ENCODE results near the gene HDDC2.

HDDC2 gene

DNA sequence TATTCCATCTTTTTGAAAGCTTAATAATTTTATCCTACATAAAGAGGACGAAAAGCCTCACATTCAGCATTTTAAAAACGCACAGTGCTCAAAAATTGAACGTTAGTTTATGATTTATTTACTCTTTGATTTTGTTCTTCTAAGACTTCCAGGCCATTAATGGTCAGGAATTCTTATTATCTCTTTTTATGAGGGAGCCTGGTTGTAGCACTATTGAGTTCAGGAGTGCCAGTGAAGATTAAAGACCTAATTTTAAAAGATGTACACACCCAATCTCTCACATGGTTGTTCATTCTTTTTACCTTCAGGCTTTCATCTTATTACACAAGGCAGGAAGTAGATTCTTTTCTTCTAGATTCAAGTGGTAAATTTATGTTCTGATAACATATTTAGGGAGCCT is 68.6 kb downstream of the HDDC2 start:
- Histone ChIP-seq H3K4ac (ENCODE audit: low read length) (no peak overlapping the region), H3K14ac (ENCODE audit: low read length) (no peak overlapping the region), H2BK12ac (ENCODE audit: low read length) (no peak overlapping the region), H4K91ac (ENCODE audit: low read depth, low read length, poor library complexity) (no peak overlapping the region), H3K79me1 (ENCODE audit: low read depth, low read length) (no peaks in the 10 kb centered on the region), H3K4me1 (ENCODE audit: control insufficient read depth in 2 of 2, insufficient read depth in 1 of 2, low read depth in 1 of 2, low read length in 2 of 2) (no peaks in the 10 kb centered on the region), H3K9ac (ENCODE audit: low read depth, low read length, poor library complexity) (no peak overlapping the region), H3K4me3 (ENCODE audit: low read length in 2 of 2) (no peak overlapping the region), H4K8ac (ENCODE audit: low read depth, low read length) (no peak overlapping the region), H3K36me3 (replicated peaks in 1 of 2; ENCODE audit: control insufficient read depth in 2 of 2, insufficient read depth in 2 of 2, low read length in 2 of 2) (no peaks in the 10 kb centered on the region), H3K9me3 (replicated peaks in 1 of 2; ENCODE audit: control insufficient read depth in 2 of 2, insufficient read depth in 1 of 2, low read depth in 1 of 2, low read length in 2 of 2) (no peaks in the 10 kb centered on the region), H3K23ac (ENCODE audit: low read depth, low read length, poor library complexity) (no peak overlapping the region), H2BK5ac (ENCODE audit: low read length) (no peak overlapping the region), H3K4me2 (ENCODE audit: insufficient read depth, low read length, poor library complexity, severe bottlenecking) (no peak overlapping the region), H2BK15ac (ENCODE audit: low read length) (no peak overlapping the region), H3K18ac (ENCODE audit: low read length) (no peak overlapping the region), H3K27me3 (ENCODE audit: control insufficient read depth in 3 of 3, insufficient read depth in 3 of 3, low read depth in 1 of 3, low read length in 3 of 3) (no peaks in the 10 kb centered on the region), H2AFZ (ENCODE audit: low read length) (no peak overlapping the region), H3K27ac (replicated peaks; ENCODE audit: low read length) (no peak overlapping the region), H2AK5ac (ENCODE audit: low read depth, low read length) (no peak overlapping the region), H2BK120ac (ENCODE audit: low read depth, low read length) (no peak overlapping the region)
- DNase-seq (ENCODE audit: low spot score) = no peak
- WGBS, 2 donors (ENCODE audit: extremely low coverage in 2 of 2, insufficient read length in 2 of 2, insufficient replicate concordance in 1 of 2) = no CpG with 5 or more reads among the region's 3 CpGs

DNA sequence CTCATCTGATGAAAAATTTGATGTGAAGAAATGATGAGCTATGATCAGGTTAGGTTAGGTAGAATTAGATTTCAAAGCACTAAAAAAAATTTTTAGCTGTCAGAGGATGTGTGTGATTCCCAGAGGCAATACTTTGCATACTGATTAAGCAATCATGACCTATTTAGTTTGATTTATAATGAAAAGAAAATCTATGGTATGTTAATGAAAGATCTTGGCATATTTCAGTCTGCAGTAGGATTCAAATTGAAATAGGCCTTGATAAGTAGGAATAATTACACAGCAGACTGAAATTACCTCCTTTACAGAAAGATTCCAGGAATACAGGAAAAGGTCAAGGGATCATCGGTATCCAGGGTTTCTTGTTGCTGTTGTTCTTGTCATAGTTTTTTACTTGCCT is 69.3 kb downstream of the HDDC2 start:
- Histone ChIP-seq H4K91ac (ENCODE audit: low read depth, low read length, poor library complexity) (no peak overlapping the region), H3K14ac (ENCODE audit: low read length) (no peak overlapping the region), H3K4me3 (ENCODE audit: low read length in 2 of 2) (no peak overlapping the region), H3K18ac (ENCODE audit: low read length) (no peak overlapping the region), H3K4ac (ENCODE audit: low read length) (no peak overlapping the region), H3K4me2 (ENCODE audit: insufficient read depth, low read length, poor library complexity, severe bottlenecking) (no peak overlapping the region), H3K9ac (ENCODE audit: low read depth, low read length, poor library complexity) (no peak overlapping the region), H2BK120ac (ENCODE audit: low read depth, low read length) (no peak overlapping the region), H2AK5ac (ENCODE audit: low read depth, low read length) (no peak overlapping the region), H2AFZ (ENCODE audit: low read length) (no peak overlapping the region), H3K23ac (ENCODE audit: low read depth, low read length, poor library complexity) (no peak overlapping the region), H2BK12ac (ENCODE audit: low read length) (no peak overlapping the region), H4K8ac (ENCODE audit: low read depth, low read length) (no peak overlapping the region), H3K4me1 (ENCODE audit: control insufficient read depth in 2 of 2, insufficient read depth in 1 of 2, low read depth in 1 of 2, low read length in 2 of 2) (no peaks in the 10 kb centered on the region), H3K27ac (replicated peaks; ENCODE audit: low read length) (no peak overlapping the region), H2BK5ac (ENCODE audit: low read length) (no peak overlapping the region), H2BK15ac (ENCODE audit: low read length) (no peak overlapping the region), H3K9me3 (replicated peaks in 1 of 2; ENCODE audit: control insufficient read depth in 2 of 2, insufficient read depth in 1 of 2, low read depth in 1 of 2, low read length in 2 of 2) (no peaks in the 10 kb centered on the region), H3K36me3 (replicated peaks in 1 of 2; ENCODE audit: control insufficient read depth in 2 of 2, insufficient read depth in 2 of 2, low read length in 2 of 2) (no peaks in the 10 kb centered on the region), H3K79me1 (ENCODE audit: low read depth, low read length) (no peaks in the 10 kb centered on the region), H3K27me3 (ENCODE audit: control insufficient read depth in 3 of 3, insufficient read depth in 3 of 3, low read depth in 1 of 3, low read length in 3 of 3) (no peaks in the 10 kb centered on the region)
- WGBS, 2 donors (ENCODE audit: extremely low coverage in 2 of 2, insufficient read length in 2 of 2, insufficient replicate concordance in 1 of 2) = no CpG with 5 or more reads among the region's 1 CpG
- no peak for DNase-seq (ENCODE audit: low spot score)

DNA sequence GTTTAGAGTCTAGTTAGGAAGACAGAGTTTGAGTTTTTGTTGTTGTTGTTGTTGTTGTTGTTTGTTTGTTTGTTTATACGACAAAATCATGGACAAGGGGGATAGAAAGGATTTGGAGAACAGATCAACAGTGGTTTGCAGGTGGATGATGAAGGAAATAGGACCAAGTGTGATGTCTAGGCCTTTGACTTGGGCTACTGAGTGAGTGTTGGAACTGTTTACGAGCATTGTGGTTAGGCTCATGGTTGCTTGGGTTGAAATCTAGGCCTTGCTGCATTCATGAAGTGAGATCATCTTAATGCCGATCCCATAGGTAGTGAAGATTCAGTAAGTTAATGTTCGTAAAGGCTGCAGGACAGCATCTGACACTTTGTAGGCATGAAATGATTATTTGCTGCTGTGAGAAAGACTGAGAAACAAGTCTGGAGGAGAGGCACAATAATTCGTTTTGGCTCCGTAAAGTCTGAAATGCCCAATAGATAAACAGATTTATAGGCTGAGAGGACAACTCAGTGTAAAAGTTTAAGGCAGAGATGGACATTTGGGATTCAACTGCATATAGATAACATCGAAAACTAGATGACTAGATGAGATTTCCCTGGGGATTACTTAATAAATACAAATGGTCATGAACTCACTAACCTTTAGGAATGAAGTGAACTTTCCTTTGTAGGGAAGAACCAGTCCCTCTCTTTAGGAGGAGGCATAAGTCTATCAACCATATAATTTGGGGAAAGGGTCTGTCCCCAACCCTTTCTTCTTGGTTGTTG is 70.0 kb downstream of the HDDC2 start:
- DNase-seq (ENCODE audit: low spot score) = no peak
- Histone ChIP-seq H3K18ac (ENCODE audit: low read length) (no peak overlapping the region), H2BK12ac (ENCODE audit: low read length) (no peak overlapping the region), H2BK15ac (ENCODE audit: low read length) (no peak overlapping the region), H2BK5ac (ENCODE audit: low read length) (no peak overlapping the region), H3K9me3 (replicated peaks in 1 of 2; ENCODE audit: control insufficient read depth in 2 of 2, insufficient read depth in 1 of 2, low read depth in 1 of 2, low read length in 2 of 2) (no peaks in the 10 kb centered on the region), H2BK120ac (ENCODE audit: low read depth, low read length) (no peak overlapping the region), H3K4me1 (ENCODE audit: control insufficient read depth in 2 of 2, insufficient read depth in 1 of 2, low read depth in 1 of 2, low read length in 2 of 2) (no peaks in the 10 kb centered on the region), H3K14ac (ENCODE audit: low read length) (no peak overlapping the region), H4K8ac (ENCODE audit: low read depth, low read length) (no peak overlapping the region), H3K4ac (ENCODE audit: low read length) (no peak overlapping the region), H3K9ac (ENCODE audit: low read depth, low read length, poor library complexity) (no peak overlapping the region), H3K36me3 (replicated peaks in 1 of 2; ENCODE audit: control insufficient read depth in 2 of 2, insufficient read depth in 2 of 2, low read length in 2 of 2) (no peaks in the 10 kb centered on the region), H4K91ac (ENCODE audit: low read depth, low read length, poor library complexity) (no peak overlapping the region), H3K79me1 (ENCODE audit: low read depth, low read length) (no peaks in the 10 kb centered on the region), H2AFZ (ENCODE audit: low read length) (no peak overlapping the region), H3K27me3 (ENCODE audit: control insufficient read depth in 3 of 3, insufficient read depth in 3 of 3, low read depth in 1 of 3, low read length in 3 of 3) (no peaks in the 10 kb centered on the region), H3K4me2 (ENCODE audit: insufficient read depth, low read length, poor library complexity, severe bottlenecking) (no peak overlapping the region), H3K23ac (ENCODE audit: low read depth, low read length, poor library complexity) (no peak overlapping the region), H3K27ac (replicated peaks; ENCODE audit: low read length) (no peak overlapping the region), H2AK5ac (ENCODE audit: low read depth, low read length) (no peak overlapping the region), H3K4me3 (ENCODE audit: low read length in 2 of 2) (no peak overlapping the region)
- no CpG with 5 or more reads among the region's 7 CpGs for WGBS, 2 donors (ENCODE audit: extremely low coverage in 2 of 2, insufficient read length in 2 of 2, insufficient replicate concordance in 1 of 2)

- Histone ChIP-seq H3K36me3 (replicated peaks in 1 of 2; ENCODE audit: control insufficient read depth in 2 of 2, insufficient read depth in 2 of 2, low read length in 2 of 2) (no peaks in the 10 kb centered on the region), H3K4me3 (ENCODE audit: low read length in 2 of 2) (no peak overlapping the region), H3K14ac (ENCODE audit: low read length) (no peak overlapping the region), H3K4me1 (ENCODE audit: control insufficient read depth in 2 of 2, insufficient read depth in 1 of 2, low read depth in 1 of 2, low read length in 2 of 2) (no peaks in the 10 kb centered on the region), H2BK5ac (ENCODE audit: low read length) (no peak overlapping the region), H3K9ac (ENCODE audit: low read depth, low read length, poor library complexity) (no peak overlapping the region), H3K4me2 (ENCODE audit: insufficient read depth, low read length, poor library complexity, severe bottlenecking) (no peak overlapping the region), H3K23ac (ENCODE audit: low read depth, low read length, poor library complexity) (no peak overlapping the region), H2AK5ac (ENCODE audit: low read depth, low read length) (no peak overlapping the region), H3K27me3 (ENCODE audit: control insufficient read depth in 3 of 3, insufficient read depth in 3 of 3, low read depth in 1 of 3, low read length in 3 of 3) (no peaks in the 10 kb centered on the region), H2AFZ (ENCODE audit: low read length) (no peak overlapping the region), H2BK120ac (ENCODE audit: low read depth, low read length) (no peak overlapping the region), H4K8ac (ENCODE audit: low read depth, low read length) (no peak overlapping the region), H3K79me1 (ENCODE audit: low read depth, low read length) (no peaks in the 10 kb centered on the region), H4K91ac (ENCODE audit: low read depth, low read length, poor library complexity) (no peak overlapping the region), H2BK12ac (ENCODE audit: low read length) (no peak overlapping the region), H3K27ac (replicated peaks; ENCODE audit: low read length) (no peak overlapping the region), H3K9me3 (replicated peaks in 1 of 2; ENCODE audit: control insufficient read depth in 2 of 2, insufficient read depth in 1 of 2, low read depth in 1 of 2, low read length in 2 of 2) (no peaks in the 10 kb centered on the region), H3K4ac (ENCODE audit: low read length) (no peak overlapping the region), H3K18ac (ENCODE audit: low read length) (no peak overlapping the region), H2BK15ac (ENCODE audit: low read length) (no peak overlapping the region)
- DNase-seq (ENCODE audit: low spot score) = no peak
- no CpG with 5 or more reads among the region's 1 CpG for WGBS, 2 donors (ENCODE audit: extremely low coverage in 2 of 2, insufficient read length in 2 of 2, insufficient replicate concordance in 1 of 2)
Measured at GRCh38 chr6:125231133-125231532, 70.6 kb downstream of the HDDC2 start.

All from neuronal stem cell (in vitro differentiated cells).